GM10266 (cell line): ENCODE data around the gene VMAC.

Source experiments
- DNase-seq: peaks from one replicate; pipeline ENCODE4 v3.0.0; 2012; ENCODE audit errors: extremely low spot score
- TF ChIP-seq, protein P1 (sequence below): IDR thresholded peaks from 2 replicates; pipeline ENCODE4 v1.5.1; 2012; ENCODE audit warnings: mild to moderate bottlenecking, low read depth; ENCODE audit not compliant: control insufficient read depth, insufficient read depth; ENCODE audit errors: missing control alignments

Gene VMAC

DNA sequence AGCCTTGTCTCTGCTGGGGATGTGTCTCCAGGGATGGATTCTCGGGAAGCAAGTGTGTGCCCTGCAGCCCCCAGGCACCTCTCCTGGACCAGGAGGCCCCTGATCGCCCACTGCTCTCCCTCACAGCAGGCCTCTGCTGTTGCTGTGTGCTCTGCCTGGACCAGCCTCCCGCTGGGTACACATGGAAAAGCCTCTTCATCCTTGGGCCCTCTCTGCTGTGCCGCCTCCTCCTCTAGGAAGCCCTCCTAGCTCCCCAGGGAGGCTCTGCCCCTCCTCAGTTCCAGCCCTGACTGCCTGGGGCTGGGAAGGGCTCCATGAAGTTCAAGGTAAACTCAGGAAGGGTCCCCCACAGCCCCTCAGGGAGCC lies 13.1 kb upstream of the VMAC start:
- no peak for DNase-seq
- TF ChIP-seq, protein P1, sequence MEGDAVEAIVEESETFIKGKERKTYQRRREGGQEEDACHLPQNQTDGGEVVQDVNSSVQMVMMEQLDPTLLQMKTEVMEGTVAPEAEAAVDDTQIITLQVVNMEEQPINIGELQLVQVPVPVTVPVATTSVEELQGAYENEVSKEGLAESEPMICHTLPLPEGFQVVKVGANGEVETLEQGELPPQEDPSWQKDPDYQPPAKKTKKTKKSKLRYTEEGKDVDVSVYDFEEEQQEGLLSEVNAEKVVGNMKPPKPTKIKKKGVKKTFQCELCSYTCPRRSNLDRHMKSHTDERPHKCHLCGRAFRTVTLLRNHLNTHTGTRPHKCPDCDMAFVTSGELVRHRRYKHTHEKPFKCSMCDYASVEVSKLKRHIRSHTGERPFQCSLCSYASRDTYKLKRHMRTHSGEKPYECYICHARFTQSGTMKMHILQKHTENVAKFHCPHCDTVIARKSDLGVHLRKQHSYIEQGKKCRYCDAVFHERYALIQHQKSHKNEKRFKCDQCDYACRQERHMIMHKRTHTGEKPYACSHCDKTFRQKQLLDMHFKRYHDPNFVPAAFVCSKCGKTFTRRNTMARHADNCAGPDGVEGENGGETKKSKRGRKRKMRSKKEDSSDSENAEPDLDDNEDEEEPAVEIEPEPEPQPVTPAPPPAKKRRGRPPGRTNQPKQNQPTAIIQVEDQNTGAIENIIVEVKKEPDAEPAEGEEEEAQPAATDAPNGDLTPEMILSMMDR: no peak

DNA sequence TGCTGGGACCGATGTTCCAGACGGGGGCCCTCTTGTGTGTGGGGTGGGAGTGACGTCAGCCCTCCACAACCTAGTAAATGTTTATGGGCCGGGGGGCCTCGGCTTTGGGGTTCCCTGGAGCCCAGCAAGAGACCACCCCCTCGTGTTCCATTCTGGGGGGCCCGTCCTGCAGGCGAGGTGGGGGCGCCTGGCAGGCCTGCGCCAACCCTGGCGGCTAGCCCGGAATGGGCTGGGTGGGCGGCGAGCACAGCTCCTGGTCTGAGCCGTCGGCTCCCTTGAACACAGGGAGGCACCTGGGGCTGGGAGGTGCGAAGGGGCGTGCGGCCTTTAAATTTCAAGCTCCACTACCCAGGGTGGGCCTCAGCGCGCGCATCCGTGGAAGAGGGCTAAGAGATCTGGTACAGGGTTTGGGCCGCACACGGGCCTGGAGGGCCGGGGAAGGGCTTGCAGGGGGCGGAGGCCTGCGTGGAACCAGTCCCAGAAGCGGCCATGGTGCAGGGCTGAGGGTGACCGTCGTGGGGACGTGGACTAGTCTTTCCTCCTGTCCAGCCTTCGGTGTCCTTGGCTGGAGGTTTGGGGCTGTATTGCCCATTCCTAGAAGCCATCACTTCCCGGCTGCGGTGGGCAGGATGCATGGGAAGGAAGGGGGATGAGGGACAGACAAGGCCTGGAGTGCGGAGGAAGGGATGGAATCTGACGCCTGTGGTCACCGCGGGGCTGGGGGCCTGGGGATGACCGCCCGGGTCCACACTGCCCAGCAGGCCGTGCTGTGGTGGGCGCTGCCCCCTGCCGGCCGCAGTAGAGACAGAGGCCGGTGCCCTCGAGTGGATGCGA lies 12.5 kb upstream of the VMAC start:
- DNase-seq: peak; percentile 63
- TF ChIP-seq, protein P1: peak; percentile 64

DNA sequence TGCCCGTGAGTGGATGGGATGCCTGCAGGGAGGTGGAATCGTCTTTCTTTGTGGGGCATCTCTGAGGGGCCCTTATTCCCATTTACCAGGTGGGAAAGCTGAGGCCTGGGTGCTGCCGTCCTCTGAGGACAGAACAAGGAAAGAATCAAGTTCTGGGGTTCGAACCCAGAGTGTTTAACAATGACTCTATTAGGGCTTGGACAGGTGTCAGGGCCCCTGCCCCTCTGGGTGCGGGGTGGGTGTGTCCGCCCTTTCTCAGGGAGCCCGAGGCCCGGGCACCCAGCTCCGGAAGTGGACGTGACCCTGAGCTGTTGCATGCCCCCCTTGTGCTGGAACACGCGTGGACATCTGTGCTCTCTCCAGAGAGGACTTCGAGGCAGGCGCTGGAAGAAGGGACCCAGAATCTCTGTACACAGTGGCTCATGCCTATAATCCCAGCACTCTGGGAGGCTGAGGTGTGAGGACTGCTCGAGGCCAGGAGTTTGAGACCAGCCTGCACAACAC lies 11.8 kb upstream of the VMAC start:
- TF ChIP-seq, protein P1: no peak
- no peak for DNase-seq

- TF ChIP-seq, protein P1: no peak
Observed at GRCh38 chr19:5893296-5893903, 11.3 kb upstream of the VMAC start.

DNA sequence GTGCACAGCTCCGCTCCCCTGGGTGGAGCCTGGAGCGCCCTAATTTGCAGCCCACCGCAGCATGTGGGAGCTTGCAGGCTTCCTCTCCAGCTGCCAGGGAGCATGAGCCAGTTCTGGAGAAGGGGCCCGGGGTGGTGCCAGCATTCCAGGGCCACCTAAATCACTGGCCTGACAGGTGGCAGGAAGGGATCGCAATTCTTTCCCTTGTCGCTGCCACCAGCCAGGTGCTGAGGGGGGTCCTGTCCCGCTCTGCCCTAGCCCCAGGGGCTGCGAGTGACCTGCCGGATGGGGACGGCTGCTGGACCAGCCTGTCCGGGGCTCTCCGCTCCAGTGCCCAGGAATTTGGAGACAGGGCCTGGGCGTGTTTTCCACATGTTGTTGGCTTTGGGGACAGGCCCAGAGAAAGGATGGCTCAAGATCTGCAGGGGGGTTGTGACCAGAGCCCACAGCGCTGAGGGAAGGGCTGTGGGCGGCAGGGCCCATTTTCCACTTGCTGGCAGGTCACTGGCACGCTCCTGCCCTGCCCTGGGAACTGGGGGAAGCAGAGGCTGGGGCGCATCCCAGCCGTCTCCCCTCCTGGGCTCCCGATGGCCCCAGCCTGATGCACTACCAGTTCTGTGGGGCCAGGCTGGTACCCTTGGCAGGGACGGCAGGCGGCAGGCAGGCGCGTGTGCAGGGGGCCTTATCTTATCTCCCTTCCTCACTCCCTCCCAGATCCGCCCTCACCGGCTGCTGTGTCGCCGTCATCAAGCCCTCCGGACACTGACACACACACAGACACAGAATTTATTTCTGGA lies 10.6 kb upstream of the VMAC start:
- no peak for DNase-seq
- TF ChIP-seq, protein P1: no peak

More at GRCh38 chr19:5893296-5893903, 11.3 kb upstream of the VMAC start:
- DNase-seq: no peak

- no peak for DNase-seq
Observed at GRCh38 chr19:5894704-5895349, 9.8 kb upstream of the VMAC start.

More at GRCh38 chr19:5894704-5895349, 9.8 kb upstream of the VMAC start:
- TF ChIP-seq, protein P1: no peak
